Effector memory CD4-positive, alpha-beta T cell (primary cell): ENCODE results near the gene TRABD.
A peak's percentile ranks its signal among the peaks of the same experiment; 100 is the strongest.
"Not testable (repeated sequence)": the region's sequence is repeated elsewhere in the genome, so short reads cannot be mapped to it uniquely, and the experiment has no call there.

Source experiments
- DNase-seq, 3 donors: peaks; one replicate each; pipeline ENCODE4 v3.0.0-alpha.2; 2020
- H3K27ac ChIP-seq: 2 replicates; pipeline ENCODE4 v1.7.0; 2013; ENCODE audit warnings: mild to moderate bottlenecking, low read length, moderate library complexity; ENCODE audit not compliant: insufficient read depth, poor library complexity, severe bottlenecking
- H3K27me3 ChIP-seq: replicated peaks from 2 replicates; pipeline ENCODE4 v1.7.0; 2013; ENCODE audit warnings: mild to moderate bottlenecking, low read length; ENCODE audit not compliant: insufficient read depth, control insufficient read depth, poor library complexity, severe bottlenecking
- H3K36me3 ChIP-seq: 2 replicates; pipeline ENCODE4 v1.7.0; 2013; ENCODE audit warnings: mild to moderate bottlenecking, low read length, moderate library complexity; ENCODE audit not compliant: control insufficient read depth, insufficient read depth
- H3K4me1 ChIP-seq: 2 replicates; pipeline ENCODE4 v1.7.0; 2013; ENCODE audit warnings: low read length, mild to moderate bottlenecking; ENCODE audit not compliant: control insufficient read depth, insufficient read depth, poor library complexity, severe bottlenecking
- H3K4me3 ChIP-seq: 2 replicates; pipeline ENCODE4 v1.7.0; 2013; ENCODE audit warnings: low read length, low read depth, mild to moderate bottlenecking; ENCODE audit not compliant: insufficient read depth, poor library complexity, severe bottlenecking
- H3K9me3 ChIP-seq: 2 replicates; pipeline ENCODE4 v1.7.0; 2013; ENCODE audit warnings: mild to moderate bottlenecking, low read length, moderate library complexity; ENCODE audit not compliant: control insufficient read depth
- total RNA-seq, 3 donors: gene quantifications; one replicate each; lab custom pipeline; 2026; lab: John Stamatoyannopoulos, UW

Gene TRABD
- total RNA-seq, result 120 to 155 (median 138) reads per million in 3 donors

- H3K4me3 ChIP-seq, result peak within 1 kb of the TSS; percentile 69
- peak; percentile 81 to 83 (median 81) for DNase-seq
- no peaks in the 10 kb centered on the region for H3K27me3 ChIP-seq
- no peaks in the 10 kb centered on the region for H3K36me3 ChIP-seq
- peak within 1 kb of the TSS; percentile 70 for H3K27ac ChIP-seq
- no peaks in the 10 kb centered on the region for H3K9me3 ChIP-seq
- H3K4me1 ChIP-seq, result peaks cover 37% of the 10 kb centered on the region
These were observed at the start of gene TRABD for GRCh38 chr22:50185375-50186087. Gene TRABD, plus strand, starts transcription at chr22:50185913. Its CDS starts 7,148 bp downstream, at chr22:50193061.

- H3K36me3 ChIP-seq, result no peaks in the 10 kb centered on the region
- no peak overlapping the region for H3K4me3 ChIP-seq
- no peaks in the 10 kb centered on the region for H3K27me3 ChIP-seq
- no peaks in the 10 kb centered on the region for H3K9me3 ChIP-seq
- H3K4me1 ChIP-seq, result no peaks in the 10 kb centered on the region
- DNase-seq, result no peak
- H3K27ac ChIP-seq, result no peak overlapping the region
These were observed 49.1 kb upstream of the TRABD start for GRCh38 chr22:50136581-50137015.

- H3K36me3 ChIP-seq, H3K9me3 ChIP-seq, H3K27me3 ChIP-seq, H3K4me3 ChIP-seq, DNase-seq, H3K27ac ChIP-seq, H3K4me1 ChIP-seq: not testable (repeated sequence)
These were observed 48.4 kb upstream of the TRABD start for GRCh38 chr22:50137277-50137676.

GRCh38 chr22:50138041-50138440 lies 47.7 kb upstream of the TRABD start:
- no peaks in the 10 kb centered on the region for H3K9me3 ChIP-seq
- H3K27me3 ChIP-seq, result peaks cover 4% of the 10 kb centered on the region
- no peak overlapping the region for H3K4me3 ChIP-seq
- no peak for DNase-seq
- no peaks in the 10 kb centered on the region for H3K36me3 ChIP-seq
- H3K4me1 ChIP-seq, result no peaks in the 10 kb centered on the region
- no peak overlapping the region for H3K27ac ChIP-seq

GRCh38 chr22:50138988-50139387 lies 46.7 kb upstream of the TRABD start:
- H3K9me3 ChIP-seq, result no peaks in the 10 kb centered on the region
- DNase-seq, result no peak

GRCh38 chr22:50139843-50140415 lies 45.8 kb upstream of the TRABD start:
- Histone ChIP-seq H3K9me3 (no peaks in the 10 kb centered on the region), H3K4me1 (no peaks in the 10 kb centered on the region), H3K27ac (no peak overlapping the region), H3K36me3 (no peaks in the 10 kb centered on the region), H3K27me3 (peaks cover 4% of the 10 kb centered on the region), H3K4me3 (no peak overlapping the region)
- no peak for DNase-seq

More at GRCh38 chr22:50138988-50139387, 46.7 kb upstream of the TRABD start:
- no peak overlapping the region for H3K27ac ChIP-seq
- no peak overlapping the region for H3K4me3 ChIP-seq
- H3K4me1 ChIP-seq, result no peaks in the 10 kb centered on the region
- peaks cover 4% of the 10 kb centered on the region for H3K27me3 ChIP-seq
- H3K36me3 ChIP-seq, result no peaks in the 10 kb centered on the region

- no peaks in the 10 kb centered on the region for H3K9me3 ChIP-seq
- peaks cover 4% of the 10 kb centered on the region for H3K27me3 ChIP-seq
- no peak for DNase-seq
- no peaks in the 10 kb centered on the region for H3K4me1 ChIP-seq
- no peak overlapping the region for H3K27ac ChIP-seq
- no peak overlapping the region for H3K4me3 ChIP-seq
- H3K36me3 ChIP-seq, result no peaks in the 10 kb centered on the region
These were observed 45.1 kb upstream of the TRABD start for GRCh38 chr22:50140615-50141014.

GRCh38 chr22:50141462-50141861 lies 44.3 kb upstream of the TRABD start:
- H3K27ac ChIP-seq, result no peak overlapping the region
- no peak overlapping the region for H3K4me3 ChIP-seq
- peaks cover 4% of the 10 kb centered on the region for H3K27me3 ChIP-seq
- no peaks in the 10 kb centered on the region for H3K36me3 ChIP-seq
- H3K4me1 ChIP-seq, result no peaks in the 10 kb centered on the region
- no peak for DNase-seq
- H3K9me3 ChIP-seq, result no peaks in the 10 kb centered on the region

- Histone ChIP-seq H3K36me3 (no peaks in the 10 kb centered on the region), H3K4me1 (no peaks in the 10 kb centered on the region), H3K4me3 (no peak overlapping the region), H3K27ac (no peak overlapping the region), H3K27me3 (peaks cover 4% of the 10 kb centered on the region), H3K9me3 (no peaks in the 10 kb centered on the region)
- no peak for DNase-seq
These were observed 43.8 kb upstream of the TRABD start for GRCh38 chr22:50141891-50142363.

- Histone ChIP-seq H3K4me1 (no peaks in the 10 kb centered on the region), H3K9me3 (no peaks in the 10 kb centered on the region), H3K27me3 (peaks cover 4% of the 10 kb centered on the region), H3K27ac (no peak overlapping the region), H3K36me3 (no peaks in the 10 kb centered on the region), H3K4me3 (no peak overlapping the region)
- DNase-seq, result no peak
These were observed 42.6 kb upstream of the TRABD start for GRCh38 chr22:50143096-50143495.
